ENCODE measurements around the gene SETMAR.
"Not testable (repeated sequence)": the region's sequence is repeated elsewhere in the genome, so short reads cannot be mapped to it uniquely, and the experiment has no call there.

Gene SETMAR

DNA sequence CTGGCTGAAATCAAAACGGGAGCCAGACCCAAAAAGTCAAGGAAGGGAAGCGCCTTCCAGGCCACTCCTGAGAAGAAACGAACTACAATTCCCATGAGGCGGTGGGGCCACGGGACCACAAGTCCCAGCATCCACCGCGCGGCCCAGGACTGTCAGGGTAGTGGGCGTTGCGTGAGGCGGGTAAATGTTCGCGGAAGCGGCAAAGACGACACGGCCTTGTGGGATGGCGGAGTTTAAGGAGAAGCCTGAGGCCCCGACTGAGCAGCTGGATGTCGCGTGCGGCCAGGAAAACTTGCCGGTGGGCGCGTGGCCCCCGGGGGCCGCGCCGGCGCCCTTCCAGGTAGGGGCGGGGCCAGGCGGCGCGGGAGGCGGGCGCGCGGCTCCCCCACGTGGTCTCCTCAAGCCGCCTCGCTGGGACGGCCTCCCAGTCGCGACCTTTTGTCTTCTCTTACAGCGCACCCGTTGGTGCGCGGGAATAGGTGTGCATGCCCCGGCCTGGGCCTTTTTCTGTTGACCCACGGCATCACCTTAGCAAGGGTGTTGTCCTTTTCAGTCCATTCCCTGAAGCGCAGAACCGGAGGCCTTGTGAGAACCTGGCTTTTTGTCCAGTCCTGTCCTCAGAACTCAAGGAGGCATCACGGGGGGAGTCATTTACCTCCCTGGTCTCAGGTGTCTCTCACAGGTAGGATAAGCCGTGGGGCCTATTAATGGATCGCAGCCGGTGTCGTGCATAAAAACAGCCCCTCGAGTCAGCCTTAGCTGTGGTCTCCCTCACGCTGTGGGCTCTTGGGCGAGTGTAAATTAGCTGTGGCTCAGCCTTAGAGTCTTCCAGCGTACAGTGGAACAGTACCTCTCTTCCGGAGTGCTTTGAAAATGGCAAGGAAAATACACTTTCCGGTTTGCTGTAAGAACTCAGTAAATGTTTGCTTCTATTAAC, at the start of gene SETMAR:
Gene SETMAR (plus strand): TSS at position 183 of the 937 bp plus-strand sequence. CDS start 2 bp downstream, at position 185.
- intact Hi-C loops (cut with DNase I) = no loop called here
- DNase-seq = peak; percentile 88 to 98 (median 91)

GRCh38 chr3:4261406-4261805, 41.8 kb upstream of the SETMAR start:
- peak in 1 of 10 donors; percentile 40 for DNase-seq
- intact Hi-C loops (cut with DNase I) = no loop called here

GRCh38 chr3:4264040-4264439, 39.1 kb upstream of the SETMAR start:
- DNase-seq = no peak
- intact Hi-C loops (cut with DNase I) = no loop called here

- DNase-seq = no peak
- intact Hi-C loops (cut with DNase I) = loop anchor here (2.0 kb wide), 1 partner anchor 1070 kb away; no protein-coding TSS in a partner anchor
These were observed 32.4 kb upstream of the SETMAR start for GRCh38 chr3:4270720-4271119.

DNA sequence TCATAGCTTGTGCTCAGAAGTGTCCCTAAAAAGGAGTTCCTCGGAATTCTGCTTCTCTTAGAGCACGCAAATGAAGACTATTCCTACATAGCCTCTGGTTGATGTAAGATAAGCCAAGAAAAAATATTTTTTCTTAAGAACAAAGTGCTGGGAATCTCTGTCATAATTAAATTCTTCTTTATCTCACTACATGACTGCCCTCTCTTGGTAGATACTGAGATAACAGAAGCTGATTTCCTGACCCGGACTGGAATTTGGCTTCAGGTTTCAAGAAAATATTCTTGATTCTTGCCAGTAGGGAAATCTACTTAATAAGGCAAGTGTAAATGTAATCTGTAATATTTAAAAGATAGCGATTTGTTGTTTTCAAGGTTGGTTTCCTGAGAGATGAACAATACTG, 31.3 kb upstream of the SETMAR start:
- intact Hi-C loops (cut with DNase I) = loop anchor here (2.0 kb wide), 1 partner anchor 1071 kb away; no protein-coding TSS in a partner anchor
- no peak for DNase-seq

GRCh38 chr3:4279516-4280105, 23.6 kb upstream of the SETMAR start:
- intact Hi-C loops (cut with DNase I) = no loop called here
- DNase-seq = no peak

- no peak for DNase-seq
- intact Hi-C loops (cut with DNase I) = no loop called here
These were observed 21.2 kb upstream of the SETMAR start for GRCh38 chr3:4281991-4282390.

DNA sequence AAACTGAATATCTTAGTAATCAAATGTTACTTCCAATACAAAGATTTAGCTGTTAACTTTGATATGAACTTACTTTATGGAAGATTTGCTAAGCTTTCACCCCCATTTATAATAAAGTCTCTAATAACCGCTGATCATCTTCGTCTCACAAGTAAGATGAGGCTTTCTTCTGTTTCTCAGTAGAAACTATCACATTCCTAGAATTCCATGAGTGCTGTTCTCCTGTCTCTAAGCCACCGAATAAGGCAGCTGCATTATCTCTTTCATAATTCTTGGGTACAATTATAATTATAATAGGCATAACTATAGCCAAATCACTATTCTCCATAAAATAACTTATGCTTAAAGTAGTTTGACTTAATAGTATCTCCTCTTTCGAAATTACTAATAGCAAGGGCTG, 18.3 kb upstream of the SETMAR start:
- intact Hi-C loops (cut with DNase I) = no loop called here
- no peak for DNase-seq

DNA sequence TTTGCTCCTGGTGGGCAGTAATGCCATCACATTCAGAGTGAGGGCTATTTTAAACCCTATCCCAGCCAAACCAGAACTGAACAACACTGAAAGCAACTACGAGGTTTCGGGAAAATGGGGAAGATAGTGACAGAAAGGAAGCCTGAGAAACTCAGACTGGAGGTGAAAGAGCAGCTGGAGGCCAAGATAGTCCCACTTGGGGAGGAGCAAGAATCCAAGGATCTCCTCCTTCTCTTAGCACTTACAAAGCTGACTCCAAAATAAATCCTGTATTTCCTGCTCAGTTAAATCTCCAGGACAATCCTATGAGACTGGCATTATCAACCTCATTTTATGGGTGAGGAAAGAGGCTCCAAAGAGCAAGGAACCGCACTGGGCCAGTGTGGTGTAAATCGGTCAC, 14.1 kb upstream of the SETMAR start:
- intact Hi-C loops (cut with DNase I) = no loop called here
- no peak for DNase-seq

DNA sequence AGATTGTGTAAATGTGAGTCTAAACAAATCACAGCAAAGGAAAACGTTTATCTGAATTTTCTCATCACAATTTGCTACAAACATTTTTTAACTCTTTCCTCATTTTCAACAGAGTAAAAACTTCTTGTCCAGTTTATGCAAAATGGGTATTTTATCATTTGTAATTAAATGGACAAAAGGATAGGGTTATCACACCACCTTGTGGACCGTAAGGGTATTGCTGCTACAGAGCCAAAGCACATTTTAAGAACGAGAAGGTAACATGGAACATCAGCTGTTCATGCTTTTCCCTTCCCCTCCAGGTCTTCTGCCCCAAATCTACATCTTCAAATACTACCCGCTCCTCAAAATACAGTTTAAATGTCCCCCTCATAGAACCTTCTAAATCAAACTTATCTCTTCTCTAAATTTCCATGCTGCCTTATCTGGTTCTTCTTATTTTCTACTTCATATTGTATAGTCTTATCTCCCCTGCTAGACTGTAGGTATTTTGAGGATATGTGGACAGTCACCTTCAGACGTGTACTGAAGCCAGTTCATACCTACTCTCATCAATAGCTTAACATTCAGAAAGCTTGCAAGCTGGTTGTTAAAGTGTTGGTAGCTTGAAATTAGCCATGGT, 12.8 kb upstream of the SETMAR start:
- intact Hi-C loops (cut with DNase I) = loop anchor here (2.0 to 10.0 kb wide), 2 partner anchors 486 to 1090 kb away; no protein-coding TSS in a partner anchor
- peak in 3 of 10 donors; percentile 26 to 59 (median 32) for DNase-seq

- intact Hi-C loops (cut with DNase I) = loop anchor here (10.0 kb wide), 1 partner anchor 488 kb away; no protein-coding TSS in a partner anchor
- no peak for DNase-seq
These were observed 10.9 kb upstream of the SETMAR start for GRCh38 chr3:4292301-4292700.

DNA sequence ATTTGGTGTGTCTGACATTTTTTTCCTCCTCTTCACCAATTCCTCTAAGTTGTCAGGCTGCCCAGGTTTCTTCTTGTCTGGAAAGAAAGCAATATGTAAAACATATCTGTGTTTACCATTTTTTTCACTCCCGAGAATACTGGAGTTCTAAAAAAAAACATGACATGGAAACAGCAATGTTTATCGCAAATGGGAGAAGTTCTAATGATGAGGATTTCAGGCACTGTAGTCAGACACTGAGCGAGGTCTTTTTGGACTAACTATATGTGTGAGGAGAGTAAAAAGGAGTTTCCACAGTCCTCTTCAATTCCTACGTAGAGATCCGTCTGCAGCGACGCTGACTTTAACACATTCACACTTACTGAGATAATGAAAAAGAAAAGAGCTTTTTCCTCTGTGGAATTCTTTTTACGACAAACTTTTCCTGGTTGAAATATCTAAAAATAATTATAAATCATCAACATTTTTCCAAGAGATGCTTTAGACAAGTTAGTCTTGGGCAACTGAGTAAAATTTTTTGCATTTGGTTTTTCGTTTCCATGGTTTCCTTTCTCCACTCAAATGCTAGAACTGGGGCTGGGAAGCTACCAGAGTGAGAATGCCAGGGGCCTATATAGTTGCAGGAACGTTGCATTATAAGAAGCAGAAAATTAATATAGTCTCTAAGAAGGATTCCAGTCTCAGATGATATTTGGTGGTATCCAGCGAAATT, 8.4 kb upstream of the SETMAR start:
- no peak for DNase-seq
- intact Hi-C loops (cut with DNase I) = loop anchor here (10.0 kb wide), 1 partner anchor 490 kb away; no protein-coding TSS in a partner anchor

- intact Hi-C loops (cut with DNase I) = loop anchor here (10.0 kb wide), 1 partner anchor 492 kb away; no protein-coding TSS in a partner anchor
- not testable (repeated sequence) for DNase-seq
These were observed 6.7 kb upstream of the SETMAR start for GRCh38 chr3:4296454-4296853.

- DNase-seq = no peak
- intact Hi-C loops (cut with DNase I) = loop anchor here (10.0 kb wide), 1 partner anchor 493 kb away; no protein-coding TSS in a partner anchor
These were observed 5.7 kb upstream of the SETMAR start for GRCh38 chr3:4297486-4297885.

- intact Hi-C loops (cut with DNase I) = no loop called here
- DNase-seq = peak in 3 of 10 donors; percentile 13 to 82 (median 76)
These were observed 422 bp upstream of the SETMAR start for GRCh38 chr3:4302747-4303146.

DNA sequence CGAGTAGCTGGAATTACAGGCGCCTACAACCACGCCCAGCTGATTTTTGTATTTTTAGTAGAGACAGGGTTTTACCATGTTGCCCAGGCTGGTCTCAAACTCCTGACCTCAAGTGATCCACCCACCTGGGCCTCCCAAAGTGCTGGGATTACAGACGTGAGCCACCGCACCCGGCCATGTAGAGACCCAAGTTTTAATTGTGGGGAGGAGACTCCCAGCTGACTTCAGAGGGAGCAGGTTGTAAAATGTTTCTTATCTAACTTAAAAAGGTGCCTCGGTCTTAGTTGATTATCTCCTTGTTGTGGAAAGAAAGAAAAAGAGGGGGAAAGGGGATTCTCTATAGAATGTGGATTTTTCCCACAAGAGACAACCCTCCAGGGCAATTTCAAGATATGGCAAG, 2.0 kb downstream of the SETMAR start:
- not testable (repeated sequence) for DNase-seq

GRCh38 chr3:4306091-4306490, 2.9 kb downstream of the SETMAR start:
- no peak for DNase-seq
- intact Hi-C loops (cut with DNase I) = no loop called here

More for the DNA sequence above, 2.0 kb downstream of the SETMAR start:
- intact Hi-C loops (cut with DNase I) = not testable (repeated sequence)

DNA sequence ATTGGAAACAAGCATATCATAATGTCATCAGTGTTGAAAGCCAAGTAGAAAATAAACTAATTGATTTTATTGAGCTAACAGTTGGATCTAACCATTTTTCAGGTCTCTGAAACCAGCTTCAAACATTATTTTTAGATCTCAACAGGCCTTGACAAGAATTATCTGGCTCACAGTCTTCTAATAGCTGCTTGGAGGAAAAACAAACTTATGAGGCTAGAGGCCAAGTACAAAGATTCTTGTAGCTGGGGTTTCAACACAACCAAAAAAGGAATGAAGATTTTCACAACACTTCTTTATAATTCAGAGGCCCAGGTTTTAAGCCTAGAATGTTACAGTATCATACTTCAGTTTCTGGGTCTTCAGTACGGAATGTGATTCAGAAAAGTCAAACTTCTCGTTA, 3.7 kb downstream of the SETMAR start:
- intact Hi-C loops (cut with DNase I) = no loop called here
- DNase-seq = no peak

GRCh38 chr3:4309491-4310128, 6.4 kb downstream of the SETMAR start:
- no peak for DNase-seq
- intact Hi-C loops (cut with DNase I) = no loop called here

GRCh38 chr3:4310971-4311370, 7.8 kb downstream of the SETMAR start:
- DNase-seq = no peak
- intact Hi-C loops (cut with DNase I) = no loop called here
